Inferior parietal cortex (tissue), 1 donor: ENCODE results near the gene NEDD9.

ENCODE experiments used
- DNase-seq: peaks from one replicate; pipeline ENCODE4 v3.0.0-alpha.2; 2016; ENCODE audit errors: extremely low spot score

The NEDD9 gene

GRCh38 chr6:11143394-11144371 is 88.8 kb downstream of the NEDD9 start:
- DNase-seq, result no peak

GRCh38 chr6:11142296-11143027 is 90.0 kb downstream of the NEDD9 start:
- no peak for DNase-seq

GRCh38 chr6:11141295-11141694 is 91.2 kb downstream of the NEDD9 start:
- no peak for DNase-seq

GRCh38 chr6:11140056-11140455 is 92.4 kb downstream of the NEDD9 start:
- DNase-seq, result no peak

GRCh38 chr6:11139051-11139960 is 93.2 kb downstream of the NEDD9 start:
- DNase-seq, result no peak

GRCh38 chr6:11136809-11137208 is 95.7 kb downstream of the NEDD9 start:
- DNase-seq, result no peak
